GM19372 (cell line): ENCODE data around the gene OR4C11.

ENCODE experiments used
- ATAC-seq: cut with Tn5 transposase; IDR thresholded peaks from one replicate; pipeline ENCODE4 v1.9.1; 2021; ENCODE audit warnings: mild to moderate bottlenecking, low read depth, moderate library complexity; ENCODE audit not compliant: unreplicated experiment

OR4C11 gene, protein sequence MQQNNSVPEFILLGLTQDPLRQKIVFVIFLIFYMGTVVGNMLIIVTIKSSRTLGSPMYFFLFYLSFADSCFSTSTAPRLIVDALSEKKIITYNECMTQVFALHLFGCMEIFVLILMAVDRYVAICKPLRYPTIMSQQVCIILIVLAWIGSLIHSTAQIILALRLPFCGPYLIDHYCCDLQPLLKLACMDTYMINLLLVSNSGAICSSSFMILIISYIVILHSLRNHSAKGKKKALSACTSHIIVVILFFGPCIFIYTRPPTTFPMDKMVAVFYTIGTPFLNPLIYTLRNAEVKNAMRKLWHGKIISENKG

GRCh38 chr11:55607545-55607944, at the start of gene OR4C11:
Gene OR4C11, minus strand, starts transcription at chr11:55607645. Its CDS starts 3,272 bp downstream, at chr11:55604373.
- no peak for ATAC-seq

DNA sequence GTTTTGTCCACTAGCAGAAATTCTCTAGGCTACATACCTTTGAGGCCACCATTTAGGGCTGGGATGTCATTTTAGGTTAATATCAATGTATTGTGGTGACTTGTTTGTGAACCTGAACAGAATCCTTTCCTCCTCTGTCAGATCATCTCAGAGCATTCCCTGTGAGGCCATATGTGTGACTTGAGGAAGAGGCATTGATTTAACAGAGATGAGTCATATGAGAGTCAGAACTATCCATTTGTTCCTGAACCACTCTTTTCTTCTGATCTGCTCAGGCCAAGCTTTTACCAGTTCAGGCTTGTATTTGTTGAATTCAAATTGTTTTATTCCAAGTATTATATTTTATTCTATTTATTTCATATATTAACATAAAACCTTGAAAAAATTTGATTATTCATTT, 47.7 kb upstream of the OR4C11 start:
- no peak for ATAC-seq

DNA sequence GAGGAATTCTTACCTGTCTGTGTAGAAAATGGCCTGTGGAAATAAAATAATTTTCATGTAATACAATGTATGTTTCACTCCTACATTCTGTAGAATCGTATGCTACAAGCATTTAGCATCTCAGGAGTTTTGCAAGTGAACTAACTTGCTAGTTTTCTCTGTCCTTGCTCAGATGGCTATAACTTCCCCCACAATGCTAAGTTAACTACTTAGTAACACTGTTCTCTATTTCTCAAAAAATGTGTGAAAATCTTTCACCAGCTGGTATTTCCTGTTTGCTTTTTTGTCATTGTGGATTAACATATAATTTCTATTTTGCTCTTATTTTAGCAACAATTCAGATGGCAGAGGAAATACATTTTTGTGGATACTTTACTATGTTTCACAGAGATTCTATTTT, 45.1 kb upstream of the OR4C11 start:
- ATAC-seq = no peak

DNA sequence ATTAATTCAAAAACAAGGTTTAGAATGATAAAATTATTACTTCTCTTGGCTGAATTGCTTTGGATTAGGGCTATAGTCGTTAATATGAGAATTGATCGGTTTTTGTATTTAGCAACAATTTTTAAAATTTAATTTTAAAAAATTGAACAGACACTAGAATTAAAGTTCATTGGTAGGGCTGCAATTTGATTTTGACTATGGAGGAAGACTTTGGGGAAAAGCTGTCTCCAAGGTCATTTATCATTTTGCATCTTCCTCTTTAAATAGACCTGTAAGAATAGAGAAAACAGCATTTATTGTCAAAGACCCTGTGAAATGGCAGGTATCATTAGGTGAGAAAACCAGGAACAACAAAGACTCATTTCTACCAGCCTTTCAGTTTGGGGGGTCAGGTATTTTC, 40.6 kb upstream of the OR4C11 start, which contains the start of gene OR4S2:
OR4S2 (plus strand) TSS at position 301 of the 400 bp plus-strand sequence. CDS start 2,577 bp downstream, outside the sequence.
- no peak for ATAC-seq

- ATAC-seq = no peak
Measured at GRCh38 chr11:55634813-55635212, 27.4 kb upstream of the OR4C11 start, which contains the start of gene OR4P4. Gene OR4P4, plus strand, starts transcription at chr11:55635113.

DNA sequence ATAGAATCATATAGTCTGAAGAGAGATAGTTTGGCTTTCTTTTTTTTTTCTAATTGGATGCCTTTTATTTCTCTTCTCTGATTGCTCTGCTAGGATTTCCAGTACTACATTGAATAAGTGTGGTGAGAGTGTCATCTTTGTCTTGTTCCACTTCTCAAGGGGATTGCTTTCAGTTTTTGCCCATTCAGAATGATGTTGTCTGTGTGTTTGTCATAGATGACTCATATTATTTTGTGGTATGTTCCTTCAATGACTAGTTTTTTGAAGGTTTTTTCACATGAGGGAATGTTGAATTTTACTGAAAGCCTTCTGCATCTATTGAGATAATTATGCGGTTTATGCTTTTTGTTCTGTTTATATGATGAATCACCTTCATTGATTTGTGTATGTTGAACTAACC, 17.1 kb upstream of the OR4C11 start:
- no peak for ATAC-seq

- no peak for ATAC-seq
Measured at GRCh38 chr11:55572548-55572947, 34.9 kb downstream of the OR4C11 start.

- ATAC-seq = no peak
Measured at GRCh38 chr11:55571828-55572227, 35.6 kb downstream of the OR4C11 start, which contains the start of gene OR4C16. Gene OR4C16, plus strand, starts transcription at chr11:55572128. Its CDS starts 0 bp downstream, at chr11:55572128.

- ATAC-seq = no peak
Measured at GRCh38 chr11:55554169-55554568, 53.3 kb downstream of the OR4C11 start, which contains the start of gene OR4C15. Gene OR4C15, plus strand, starts transcription at chr11:55554469. Its CDS starts 0 bp downstream, at chr11:55554469.
